HL-60 (cell line): ENCODE measurements around the gene MRPL11.

Experiments
- GABPA ChIP-seq: IDR thresholded peaks from 2 replicates; pipeline ENCODE4 v1.6.1; 2012; ENCODE audit warnings: low read depth
- POLR2AphosphoS5 ChIP-seq: IDR thresholded peaks from 2 replicates; pipeline ENCODE4 v1.6.1; 2012; ENCODE audit warnings: low read depth
- SPI1 ChIP-seq: IDR thresholded peaks from 2 replicates; pipeline ENCODE4 v1.6.1; 2012; ENCODE audit warnings: low read depth, mild to moderate bottlenecking, borderline replicate concordance
- TF ChIP-seq, protein P1 (sequence below): IDR thresholded peaks from one replicate; pipeline ENCODE4 v1.5.1; 2011; ENCODE audit warnings: low read length, control low read depth, inconsistent platforms; ENCODE audit not compliant: insufficient read depth
- TF ChIP-seq, protein P2 (sequence below): IDR thresholded peaks from 2 replicates; pipeline ENCODE4 v1.6.1; 2012; ENCODE audit warnings: low read depth; ENCODE audit not compliant: insufficient replicate concordance

DNA sequence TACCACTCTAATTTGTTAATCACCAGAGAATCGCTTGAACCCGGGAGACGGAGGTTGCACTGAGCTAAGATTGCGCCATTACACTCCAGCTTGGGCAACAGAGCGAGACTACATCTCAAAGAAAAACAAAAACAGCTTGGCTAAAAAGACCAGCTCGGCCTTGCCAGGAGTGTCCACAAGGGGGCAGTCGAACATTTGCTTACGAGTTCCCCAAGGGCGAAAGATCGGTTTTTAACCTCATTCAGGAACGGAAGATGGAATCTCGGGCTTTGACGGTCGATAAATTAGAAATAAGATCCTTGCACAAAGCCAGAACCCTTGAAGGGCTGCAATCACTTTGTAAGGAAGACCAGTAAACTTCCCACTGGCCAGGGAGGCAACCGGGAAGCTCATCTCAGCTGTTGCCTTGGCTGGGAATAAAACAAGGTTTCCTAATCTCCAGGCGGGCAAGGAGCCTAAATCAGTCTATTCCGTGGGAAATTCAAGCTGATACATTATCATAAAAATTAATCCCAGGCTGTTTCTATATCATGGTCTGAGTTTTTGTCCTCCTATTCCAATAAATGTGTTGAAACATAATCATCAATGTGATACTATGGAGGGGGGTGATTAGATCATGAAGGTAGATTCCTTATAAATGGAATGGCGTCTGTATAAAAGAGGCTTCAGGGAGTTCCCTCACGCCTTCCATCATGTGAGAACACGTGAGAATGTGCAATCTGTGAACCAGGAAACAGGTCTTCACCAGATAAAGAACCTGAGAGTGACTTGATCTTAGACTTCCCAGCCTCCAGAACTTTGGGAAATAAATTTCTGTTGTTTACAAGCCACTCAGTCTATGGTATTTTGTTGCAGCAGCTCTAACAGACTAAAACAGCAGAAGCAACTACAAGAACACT is 52.2 kb downstream of the MRPL11 start:
- TF ChIP-seq, protein P1, sequence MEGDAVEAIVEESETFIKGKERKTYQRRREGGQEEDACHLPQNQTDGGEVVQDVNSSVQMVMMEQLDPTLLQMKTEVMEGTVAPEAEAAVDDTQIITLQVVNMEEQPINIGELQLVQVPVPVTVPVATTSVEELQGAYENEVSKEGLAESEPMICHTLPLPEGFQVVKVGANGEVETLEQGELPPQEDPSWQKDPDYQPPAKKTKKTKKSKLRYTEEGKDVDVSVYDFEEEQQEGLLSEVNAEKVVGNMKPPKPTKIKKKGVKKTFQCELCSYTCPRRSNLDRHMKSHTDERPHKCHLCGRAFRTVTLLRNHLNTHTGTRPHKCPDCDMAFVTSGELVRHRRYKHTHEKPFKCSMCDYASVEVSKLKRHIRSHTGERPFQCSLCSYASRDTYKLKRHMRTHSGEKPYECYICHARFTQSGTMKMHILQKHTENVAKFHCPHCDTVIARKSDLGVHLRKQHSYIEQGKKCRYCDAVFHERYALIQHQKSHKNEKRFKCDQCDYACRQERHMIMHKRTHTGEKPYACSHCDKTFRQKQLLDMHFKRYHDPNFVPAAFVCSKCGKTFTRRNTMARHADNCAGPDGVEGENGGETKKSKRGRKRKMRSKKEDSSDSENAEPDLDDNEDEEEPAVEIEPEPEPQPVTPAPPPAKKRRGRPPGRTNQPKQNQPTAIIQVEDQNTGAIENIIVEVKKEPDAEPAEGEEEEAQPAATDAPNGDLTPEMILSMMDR: peak; percentile 95
- TF ChIP-seq POLR2AphosphoS5: no peak
- TF ChIP-seq, protein P2, sequence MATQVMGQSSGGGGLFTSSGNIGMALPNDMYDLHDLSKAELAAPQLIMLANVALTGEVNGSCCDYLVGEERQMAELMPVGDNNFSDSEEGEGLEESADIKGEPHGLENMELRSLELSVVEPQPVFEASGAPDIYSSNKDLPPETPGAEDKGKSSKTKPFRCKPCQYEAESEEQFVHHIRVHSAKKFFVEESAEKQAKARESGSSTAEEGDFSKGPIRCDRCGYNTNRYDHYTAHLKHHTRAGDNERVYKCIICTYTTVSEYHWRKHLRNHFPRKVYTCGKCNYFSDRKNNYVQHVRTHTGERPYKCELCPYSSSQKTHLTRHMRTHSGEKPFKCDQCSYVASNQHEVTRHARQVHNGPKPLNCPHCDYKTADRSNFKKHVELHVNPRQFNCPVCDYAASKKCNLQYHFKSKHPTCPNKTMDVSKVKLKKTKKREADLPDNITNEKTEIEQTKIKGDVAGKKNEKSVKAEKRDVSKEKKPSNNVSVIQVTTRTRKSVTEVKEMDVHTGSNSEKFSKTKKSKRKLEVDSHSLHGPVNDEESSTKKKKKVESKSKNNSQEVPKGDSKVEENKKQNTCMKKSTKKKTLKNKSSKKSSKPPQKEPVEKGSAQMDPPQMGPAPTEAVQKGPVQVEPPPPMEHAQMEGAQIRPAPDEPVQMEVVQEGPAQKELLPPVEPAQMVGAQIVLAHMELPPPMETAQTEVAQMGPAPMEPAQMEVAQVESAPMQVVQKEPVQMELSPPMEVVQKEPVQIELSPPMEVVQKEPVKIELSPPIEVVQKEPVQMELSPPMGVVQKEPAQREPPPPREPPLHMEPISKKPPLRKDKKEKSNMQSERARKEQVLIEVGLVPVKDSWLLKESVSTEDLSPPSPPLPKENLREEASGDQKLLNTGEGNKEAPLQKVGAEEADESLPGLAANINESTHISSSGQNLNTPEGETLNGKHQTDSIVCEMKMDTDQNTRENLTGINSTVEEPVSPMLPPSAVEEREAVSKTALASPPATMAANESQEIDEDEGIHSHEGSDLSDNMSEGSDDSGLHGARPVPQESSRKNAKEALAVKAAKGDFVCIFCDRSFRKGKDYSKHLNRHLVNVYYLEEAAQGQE: no peak
- TF ChIP-seq SPI1: no peak
- no peak for TF ChIP-seq GABPA
